SU-DHL-6 (cell line): ENCODE data around the gene G2E3.
"Not testable (repeated sequence)": the region's sequence is repeated elsewhere in the genome, so short reads cannot be mapped to it uniquely, and the experiment has no call there.

Experiments
- CTCF ChIP-seq: fragments of 200-600 bp; sonication (generic); IDR thresholded peaks from one replicate; pipeline ENCODE4 v1.5.1; 2017; ENCODE audit warnings: antibody characterized with exemption, mild to moderate bottlenecking, low read length, moderate library complexity; ENCODE audit not compliant: insufficient read depth, poor library complexity, severe bottlenecking
- EZH2phosphoT487 ChIP-seq: fragments of 200-600 bp; sonication (generic), shearing (Covaris generic); conservative IDR thresholded peaks from 2 replicates; pipeline ENCODE4 v1.6.1; 2018; ENCODE audit warnings: mild to moderate bottlenecking, antibody characterized with exemption, low read length, moderate library complexity, mixed read lengths

GRCh38 chr14:30576333-30576732, 17.4 kb downstream of the G2E3 start:
- not testable (repeated sequence) for TF ChIP-seq CTCF, EZH2phosphoT487
